B cell (primary cell): Measurements from ENCODE around the gene SRSF6. TPM values are rescaled to one million over a fixed set of nuclear protein-coding genes. Genes with fewer than 3 reads are reported as not detected.
"Not testable (repeated sequence)": the region's sequence is repeated elsewhere in the genome, so short reads cannot be mapped to it uniquely, and the experiment has no call there.

Experiments used
- ATAC-seq: fragments of 200-7000 bp; cut with Tn5 transposase; one replicate; pipeline ENCODE4 v1.10.0; 2021; ENCODE audit warnings: low read depth, mild to moderate bottlenecking, moderate number of reproducible peaks, moderate library complexity
- CTCF ChIA-PET: fragments of 350-600 bp; sonication (Branson Sonifier 250); formaldehyde crosslinking; loops from one replicate; lab custom pipeline; 2021; ENCODE audit warnings: antibody characterized with exemption, inconsistent platforms; lab: Charles Lee
- POLR2A ChIA-PET: fragments of 350-600 bp; sonication (Branson Sonifier 250); formaldehyde crosslinking; loops from one replicate; lab custom pipeline; 2021; ENCODE audit warnings: antibody characterized with exemption; lab: Charles Lee
- DNase-seq: peaks from one replicate; pipeline ENCODE4 v3.0.0; 2013
- H2AFZ ChIP-seq: 2 replicates; pipeline ENCODE4 v1.6.1; 2012; ENCODE audit warnings: mild to moderate bottlenecking, low read depth, low read length; ENCODE audit not compliant: insufficient read depth, poor library complexity, severe bottlenecking
- H3K27ac ChIP-seq, 2 donors: 1 replicate in 1 of 2; 2 replicates in 1 of 2; pipeline ENCODE4 v1.5.1; 2012 to 2013; ENCODE audit warnings: low read length in 2 of 2, mild to moderate bottlenecking in 2 of 2, moderate library complexity in 1 of 2
- H3K27me3 ChIP-seq, 4 experiments: fragments of 200-600 bp in 1 of 4; sonication (generic) in 1 of 4; replicated peaks in 1 of 4; 1 replicate in 2 of 4; 2 replicates in 2 of 4; pipeline versions ENCODE4 v1.6.1 to v1.7.0; 2013 to 2016; ENCODE audit warnings: low read length in 3 of 4, mild to moderate bottlenecking in 2 of 4, mixed read lengths in 1 of 4, moderate library complexity in 1 of 4; ENCODE audit not compliant: insufficient read depth in 4 of 4, control insufficient read depth in 3 of 4; ENCODE audit errors: control extremely low read depth in 1 of 4
- H3K36me3 ChIP-seq, 2 experiments: replicated peaks in 1 of 2; 1 replicate in 1 of 2; 2 replicates in 1 of 2; pipeline versions ENCODE4 v1.6.1 to v1.7.1; 2013; ENCODE audit warnings: low read length in 1 of 2; ENCODE audit not compliant: insufficient read depth in 2 of 2, control insufficient read depth in 1 of 2; ENCODE audit errors: control extremely low read depth in 1 of 2, extremely low read depth in 1 of 2
- H3K4me1 ChIP-seq, 2 donors: fragments of 200-600 bp in 1 of 2; sonication (generic) in 1 of 2; 1 replicate in 1 of 2; 2 replicates in 1 of 2; pipeline versions ENCODE4 v1.5.1 to v1.6.1; 2013 to 2017; ENCODE audit warnings: low read length in 2 of 2; ENCODE audit not compliant: control insufficient read depth in 2 of 2, insufficient read depth in 2 of 2
- H3K4me2 ChIP-seq: replicated peaks from 2 replicates; pipeline ENCODE3; 2012; ENCODE audit warnings: mild to moderate bottlenecking, low read depth, low read length; ENCODE audit not compliant: poor library complexity, severe bottlenecking
- H3K4me3 ChIP-seq, 5 experiments: fragments of 200-600 bp in 1 of 5; sonication (generic) in 1 of 5; 1 replicate in 3 of 5; 2 replicates in 2 of 5; pipeline versions ENCODE4 v1.5.1 to v1.7.0; 2011 to 2016; ENCODE audit warnings: low read length in 4 of 5, mild to moderate bottlenecking in 4 of 5, low read depth in 2 of 5, control low read depth in 1 of 5, moderate library complexity in 1 of 5; ENCODE audit not compliant: insufficient read depth in 1 of 5; ENCODE audit errors: control extremely low read depth in 1 of 5, extremely low read depth in 1 of 5
- H3K79me2 ChIP-seq: fragments of 200-600 bp; sonication (generic); one replicate; pipeline ENCODE4 v1.6.0; 2016; ENCODE audit warnings: low read length; ENCODE audit not compliant: control insufficient read depth, insufficient read depth
- H3K9ac ChIP-seq: fragments of 200-600 bp; sonication (generic); 2 replicates; pipeline ENCODE4 v1.6.1; 2017; ENCODE audit warnings: mild to moderate bottlenecking, low read length, moderate library complexity
- H3K9me3 ChIP-seq, 3 donors: one replicate each; pipeline versions ENCODE4 v1.6.1 to v1.7.1; 2013; ENCODE audit warnings: low read length in 2 of 3; ENCODE audit not compliant: control insufficient read depth in 2 of 3, insufficient read depth in 1 of 3; ENCODE audit errors: control extremely low read depth in 1 of 3
- H4K20me1 ChIP-seq: 2 replicates; pipeline ENCODE4 v1.6.0; 2012; ENCODE audit warnings: mild to moderate bottlenecking, low read length; ENCODE audit not compliant: insufficient read depth, control insufficient read depth, poor library complexity, severe bottlenecking
- H3K27ac Mint-ChIP-seq: one replicate; pipeline ENCODE4 v1.8.0; 2021; ENCODE audit warnings: mixed read lengths
- H3K27me3 Mint-ChIP-seq: one replicate; pipeline ENCODE4 v1.8.0; 2021; ENCODE audit warnings: mixed read lengths
- H3K4me1 Mint-ChIP-seq: one replicate; pipeline ENCODE4 v1.8.0; 2021; ENCODE audit warnings: mixed read lengths
- H3K4me3 Mint-ChIP-seq: one replicate; pipeline ENCODE4 v1.8.0; 2021; ENCODE audit warnings: mixed read lengths
- H3K9me3 Mint-ChIP-seq: one replicate; pipeline ENCODE4 v1.8.0; 2022; ENCODE audit warnings: mixed read lengths; ENCODE audit not compliant: insufficient read depth
- EZH2 ChIP-seq: IDR thresholded peaks from 2 replicates; pipeline ENCODE4 v1.6.1; 2012; ENCODE audit warnings: borderline replicate concordance, low read depth, mild to moderate bottlenecking, moderate library complexity, low read length; ENCODE audit not compliant: insufficient read depth, poor library complexity, severe bottlenecking
- WGBS: methylation state at CpG from one replicate; pipeline ENCODE4 v1.1.5; 2013; ENCODE audit warnings: missing lambda C conversion rate; ENCODE audit not compliant: insufficient coverage; 5-methylcytosine and 5-hydroxymethylcytosine counted together
- intact Hi-C: fragments of 100-400 bp; cut with micrococcal nuclease; formaldehyde crosslinking; loops from one replicate; pipeline ENCODE4 v1.10.0; 2022
- polyA plus RNA-seq: library from polyadenylated mRNA; depleted of rRNA; stranded (reverse); fragments of >200 nt; gene quantifications from 2 replicates; pipeline ENCODE4 v1.2.3, GENCODE V29; 2012
- total RNA-seq, 2 donors: library from RNA; stranded (reverse); fragments of 120-200 nt in 1 of 2; gene quantifications; 1 replicate in 1 of 2; 2 replicates in 1 of 2; pipeline versions ENCODE4 v1.2.3 to v1.2.4, GENCODE V29; 2013 to 2022
- TF ChIP-seq, protein P1 (sequence below): fragments of 200-600 bp; IDR thresholded peaks from one replicate; pipeline ENCODE4 v1.8.0; 2022; ENCODE audit warnings: antibody characterized with exemption, mild to moderate bottlenecking

The SRSF6 gene
- total and polyA plus RNA-seq, 2 donors (not counting 1 experiment from before 2014, with no cell fraction given): 201 to 296 TPM

DNA sequence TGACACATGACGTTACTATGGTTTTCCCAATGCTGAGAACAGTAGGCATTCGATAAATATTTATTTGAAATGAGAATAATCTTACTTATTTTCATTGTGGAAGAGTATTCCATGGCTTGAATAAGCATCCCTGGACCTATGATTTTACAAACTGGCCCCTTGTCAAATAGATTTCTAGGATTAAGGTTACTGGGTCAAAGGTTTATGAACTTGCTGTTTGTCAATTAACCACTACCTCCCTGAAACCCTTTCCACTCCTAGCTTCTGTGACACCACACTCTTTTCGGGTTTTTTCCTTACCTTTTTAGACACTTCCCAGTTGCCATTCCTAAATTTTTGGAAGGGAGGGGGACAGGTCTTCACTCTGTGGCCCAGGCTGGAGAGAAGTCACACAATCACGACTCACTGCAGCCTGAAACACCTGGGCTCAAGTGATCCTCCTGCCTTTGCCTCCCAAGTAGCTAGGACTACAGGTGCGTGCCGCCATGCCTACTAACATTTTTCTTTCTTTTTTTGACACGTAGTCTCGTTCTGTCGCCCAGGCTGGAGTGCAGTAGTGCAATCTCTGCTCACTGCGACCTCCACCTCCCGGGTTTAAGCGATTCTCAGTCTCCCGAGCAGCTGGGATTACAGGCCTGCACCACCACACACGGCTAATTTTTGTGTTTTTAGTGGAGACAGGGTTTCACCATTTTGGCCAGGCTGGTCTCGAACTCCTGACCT lies 5.1 kb upstream of the SRSF6 start:
- ATAC-seq: no peak
- Mint-ChIP-seq H3K27me3 (peaks cover 37% of the 10 kb centered on the region), H3K4me3 (no peak overlapping the region), H3K9me3 (no peaks in the 10 kb centered on the region), H3K4me1 (peaks cover 6% of the 10 kb centered on the region), H3K27ac (no peak overlapping the region)
- H4K20me1 ChIP-seq: no peaks in the 10 kb centered on the region
- peaks cover 8 to 9% of the 10 kb centered on the region in 2 donors for H3K4me1 ChIP-seq
- WGBS: 96% methylated on average over 12 of the region's 15 CpGs
- H3K27ac ChIP-seq: no peak overlapping the region
- no peak overlapping the region for H3K4me2 ChIP-seq
- POLR2A ChIA-PET: no interaction called here
- H2AFZ ChIP-seq: no peak overlapping the region
- CTCF ChIA-PET: interaction anchor here (0.6 to 2.0 kb wide), 2 partner anchors 240 to 574 kb away, joined by 4 to 7 read pairs; no protein-coding TSS in a partner anchor
- no peak for DNase-seq
- no peaks in the 10 kb centered on the region for H3K9me3 ChIP-seq
- no peak for TF ChIP-seq EZH2
- TF ChIP-seq, protein P1, sequence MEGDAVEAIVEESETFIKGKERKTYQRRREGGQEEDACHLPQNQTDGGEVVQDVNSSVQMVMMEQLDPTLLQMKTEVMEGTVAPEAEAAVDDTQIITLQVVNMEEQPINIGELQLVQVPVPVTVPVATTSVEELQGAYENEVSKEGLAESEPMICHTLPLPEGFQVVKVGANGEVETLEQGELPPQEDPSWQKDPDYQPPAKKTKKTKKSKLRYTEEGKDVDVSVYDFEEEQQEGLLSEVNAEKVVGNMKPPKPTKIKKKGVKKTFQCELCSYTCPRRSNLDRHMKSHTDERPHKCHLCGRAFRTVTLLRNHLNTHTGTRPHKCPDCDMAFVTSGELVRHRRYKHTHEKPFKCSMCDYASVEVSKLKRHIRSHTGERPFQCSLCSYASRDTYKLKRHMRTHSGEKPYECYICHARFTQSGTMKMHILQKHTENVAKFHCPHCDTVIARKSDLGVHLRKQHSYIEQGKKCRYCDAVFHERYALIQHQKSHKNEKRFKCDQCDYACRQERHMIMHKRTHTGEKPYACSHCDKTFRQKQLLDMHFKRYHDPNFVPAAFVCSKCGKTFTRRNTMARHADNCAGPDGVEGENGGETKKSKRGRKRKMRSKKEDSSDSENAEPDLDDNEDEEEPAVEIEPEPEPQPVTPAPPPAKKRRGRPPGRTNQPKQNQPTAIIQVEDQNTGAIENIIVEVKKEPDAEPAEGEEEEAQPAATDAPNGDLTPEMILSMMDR: no peak
- no peak overlapping the region for H3K9ac ChIP-seq
- no peaks in the 10 kb centered on the region for H3K79me2 ChIP-seq
- no peaks in the 10 kb centered on the region for H3K36me3 ChIP-seq
- no peak overlapping the region for H3K4me3 ChIP-seq
- peaks cover 0 to 17% (median 4%) of the 10 kb centered on the region in 4 experiments for H3K27me3 ChIP-seq
- intact Hi-C loops: no loop called here

DNA sequence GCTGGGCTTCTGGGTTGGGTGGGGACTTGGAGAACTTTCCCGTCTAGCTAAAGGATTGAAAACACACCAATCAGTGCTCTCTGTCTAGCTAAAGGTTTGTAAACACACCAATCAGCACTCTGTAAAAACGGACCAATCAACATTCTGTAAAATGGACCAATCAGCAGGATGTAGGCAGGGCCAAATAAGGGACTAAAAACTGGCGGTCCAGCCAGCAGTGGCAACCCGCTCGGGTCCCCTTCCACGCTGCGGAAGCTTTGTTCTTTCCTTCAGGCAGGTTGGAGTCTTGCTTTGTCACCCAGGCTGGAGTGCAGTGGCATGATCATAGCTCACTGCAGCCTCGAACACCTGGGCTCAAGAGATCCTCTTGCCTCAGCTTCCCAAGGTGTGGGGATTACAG lies 1.4 kb upstream of the SRSF6 start:
- DNase-seq, H3K9me3 ChIP-seq, H3K27me3 ChIP-seq, ATAC-seq, H3K9me3 Mint-ChIP-seq, H3K27ac Mint-ChIP-seq, H3K27ac ChIP-seq, H3K9ac ChIP-seq: not testable (repeated sequence)
- 96% methylated on average over 8 of the region's 8 CpGs for WGBS
- Histone ChIP-seq H3K4me3 (peak overlapping the region in 1 of 5 experiments; percentile 95), H2AFZ (peak overlapping the region; percentile 85), H3K79me2 (peaks cover 15% of the 10 kb centered on the region), H3K36me3 (peaks cover 2 to 24% of the 10 kb centered on the region in 2 experiments), H3K4me1 (peaks cover 11 to 13% of the 10 kb centered on the region in 2 donors), H4K20me1 (peaks cover 27% of the 10 kb centered on the region), H3K4me2 (peak overlapping the region; percentile 87)
- Mint-ChIP-seq H3K27me3 (peaks cover 16% of the 10 kb centered on the region), H3K4me1 (peaks cover 22% of the 10 kb centered on the region), H3K4me3 (peak overlapping the region; percentile 40)
- ChIA-PET POLR2A (interaction anchor here (2.9 kb wide), 1 partner anchor 135 kb away, joined by 12 read pairs; the partner anchor contains the start of gene IFT52), CTCF (interaction anchor here (1.2 to 2.0 kb wide), 3 partner anchors 7 to 236 kb away, joined by 4 to 7 read pairs (median 4); no protein-coding TSS in a partner anchor)
- intact Hi-C loops: loop anchor here (5.0 kb wide), 4 partner anchors 211 to 1839 kb away; partner anchors contain the start of genes CHD6, FITM2, MYBL2 and YWHAB
